AG04449 (cell line): ENCODE data around the gene HOXA9.

Experiments used
- CTCF ChIA-PET: fragments of 350-600 bp; formaldehyde crosslinking; extraction: SDS; loops from one replicate; lab custom pipeline; 2021; ENCODE audit warnings: antibody characterized with exemption; lab: Yijun Ruan, JAX
- POLR2A ChIA-PET: fragments of 400-600, 350-600 bp; formaldehyde crosslinking; extraction: SDS; loops from one replicate; lab custom pipeline; 2020; ENCODE audit warnings: antibody characterized with exemption, inconsistent platforms; lab: Yijun Ruan, JAX
- DNase-seq: peaks from one replicate; pipeline ENCODE4 v3.0.0-alpha.2; 2010; ENCODE audit warnings: low read depth, low spot score
- H3K4me3 ChIP-seq: 2 replicates; pipeline ENCODE4 v1.5.1; 2011; ENCODE audit warnings: low read depth, mild to moderate bottlenecking, control low read depth, low read length
- CTCF ChIP-seq: IDR thresholded peaks from one replicate; pipeline ENCODE4 v1.5.1; 2011; ENCODE audit warnings: mild to moderate bottlenecking, moderate library complexity, low read length, control low read depth, inconsistent platforms; ENCODE audit not compliant: insufficient read depth; ENCODE audit errors: missing control alignments

HOXA9 gene

GRCh38 chr7:27193335-27194001 is 28.1 kb upstream of the HOXA9 start:
- no peak for DNase-seq
- CTCF ChIA-PET, result interaction anchor here (0.7 to 4.9 kb wide), 8 partner anchors 8 to 903 kb away, joined by 3 to 67 read pairs (median 6); partner anchors contain the start of gene HOXA11
- no peak for TF ChIP-seq CTCF
- POLR2A ChIA-PET, result no interaction called here
- H3K4me3 ChIP-seq, result no peak overlapping the region

GRCh38 chr7:27192546-27193334 is 27.4 kb upstream of the HOXA9 start:
- H3K4me3 ChIP-seq, result no peak overlapping the region
- no peak for DNase-seq
- POLR2A ChIA-PET, result no interaction called here
- no peak for TF ChIP-seq CTCF
- CTCF ChIA-PET, result interaction anchor here (0.8 to 4.9 kb wide), 6 partner anchors 12 to 904 kb away, joined by 3 to 67 read pairs (median 4); no protein-coding TSS in a partner anchor

GRCh38 chr7:27191833-27192545 is 26.7 kb upstream of the HOXA9 start:
- no peak for DNase-seq
- no peak overlapping the region for H3K4me3 ChIP-seq
- no peak for TF ChIP-seq CTCF
- ChIA-PET POLR2A (no interaction called here), CTCF (interaction anchor here (1.0 to 4.9 kb wide), 4 partner anchors 12 to 581 kb away, joined by 3 to 67 read pairs (median 4); no protein-coding TSS in a partner anchor)

GRCh38 chr7:27191161-27191731 is 25.9 kb upstream of the HOXA9 start:
- POLR2A ChIA-PET, result no interaction called here
- CTCF ChIA-PET, result interaction anchor here (1.3 to 2.4 kb wide), 4 partner anchors 8 to 905 kb away, joined by 4 to 11 read pairs (median 7); partner anchors contain the start of gene HOXA13
- no peak for TF ChIP-seq CTCF
- no peak overlapping the region for H3K4me3 ChIP-seq
- no peak for DNase-seq

- no peak for TF ChIP-seq CTCF
- ChIA-PET CTCF (interaction anchor here (1.2 to 2.4 kb wide), 6 partner anchors 8 to 906 kb away, joined by 3 to 11 read pairs (median 6); partner anchors contain the start of gene HOXA13), POLR2A (no interaction called here)
Measured at GRCh38 chr7:27189997-27190748, 24.8 kb upstream of the HOXA9 start.

More at GRCh38 chr7:27189997-27190748, 24.8 kb upstream of the HOXA9 start:
- H3K4me3 ChIP-seq, result no peak overlapping the region
- DNase-seq, result no peak
